Testis (tissue), 3 donors: ENCODE measurements around the gene NR5A1. TPM values are rescaled to one million over a fixed set of nuclear protein-coding genes. Genes with fewer than 3 reads are reported as not detected.

Experiments
- DNase-seq: peaks from one replicate; pipeline ENCODE4 v3.0.0-alpha.2; 2019
- H3K27ac ChIP-seq, 2 donors: fragments of 200-600 bp; sonication (generic); one replicate each; pipeline ENCODE4 v1.5.1; 2019
- H3K27me3 ChIP-seq: fragments of 200-600 bp; sonication (generic); one replicate; pipeline ENCODE4 v1.5.1; 2019
- H3K36me3 ChIP-seq: fragments of 200-600 bp; sonication (generic); one replicate; pipeline ENCODE4 v1.5.1; 2017; ENCODE audit warnings: low read depth; ENCODE audit errors: missing control alignments
- H3K4me1 ChIP-seq: fragments of 200-600 bp; sonication (generic); one replicate; pipeline ENCODE4 v1.5.1; 2019
- H3K4me3 ChIP-seq, 2 donors: fragments of 200-600 bp; sonication (generic); one replicate each; pipeline ENCODE4 v1.5.1; 2017 to 2019
- H3K9me3 ChIP-seq: fragments of 200-600 bp; sonication (generic); one replicate; pipeline ENCODE4 v1.5.1; 2017
- POLR2A ChIP-seq: fragments of 450-650 bp; IDR thresholded peaks from one replicate; pipeline ENCODE4 v1.6.1; 2017; ENCODE audit warnings: antibody characterized with exemption, mild to moderate bottlenecking, moderate library complexity
- WGBS, 2 donors: methylation state at CpG; one replicate each; pipeline ENCODE4 v1.1.5; 2018; 5-methylcytosine and 5-hydroxymethylcytosine counted together
- intact Hi-C: fragments of 100-400 bp; cut with DNase I; formaldehyde crosslinking; loops from one replicate; pipeline ENCODE4 v1.15.1; 2023; ENCODE audit warnings: low total_unique reads
- polyA plus RNA-seq: library from polyadenylated mRNA; stranded (reverse); fragments of 350-450 nt; fragmentation: Illumina TruSeq; extraction: RNeasy Lipid Tissue Mini Kit (QIAGEN cat#74804); gene quantifications from one replicate; pipeline ENCODE4 v1.2.3, GENCODE V29; 2014; ENCODE audit warnings: low read depth, low replicate concordance; ENCODE audit not compliant: insufficient read depth
- total RNA-seq, 2 donors: library from RNA; depleted of rRNA; stranded (reverse); fragments of >200 nt; gene quantifications; one replicate each; pipeline ENCODE4 v1.2.3, GENCODE V29; 2016
- TF ChIP-seq, protein P1 (sequence below), 3 experiments: fragments of 450-650 bp in 2 of 3; fragments of 200-600 bp in 1 of 3; sonication (generic) in 1 of 3; IDR thresholded peaks; one replicate each; pipeline ENCODE4 v1.5.1; 2016 to 2019; ENCODE audit warnings: antibody characterized with exemption in 3 of 3, mild to moderate bottlenecking in 2 of 3, moderate library complexity in 1 of 3

The NR5A1 gene
- total and polyA plus RNA-seq, 3 donors from 2014 or later, result 28.7 to 65.2 (median 43.5) TPM

DNA sequence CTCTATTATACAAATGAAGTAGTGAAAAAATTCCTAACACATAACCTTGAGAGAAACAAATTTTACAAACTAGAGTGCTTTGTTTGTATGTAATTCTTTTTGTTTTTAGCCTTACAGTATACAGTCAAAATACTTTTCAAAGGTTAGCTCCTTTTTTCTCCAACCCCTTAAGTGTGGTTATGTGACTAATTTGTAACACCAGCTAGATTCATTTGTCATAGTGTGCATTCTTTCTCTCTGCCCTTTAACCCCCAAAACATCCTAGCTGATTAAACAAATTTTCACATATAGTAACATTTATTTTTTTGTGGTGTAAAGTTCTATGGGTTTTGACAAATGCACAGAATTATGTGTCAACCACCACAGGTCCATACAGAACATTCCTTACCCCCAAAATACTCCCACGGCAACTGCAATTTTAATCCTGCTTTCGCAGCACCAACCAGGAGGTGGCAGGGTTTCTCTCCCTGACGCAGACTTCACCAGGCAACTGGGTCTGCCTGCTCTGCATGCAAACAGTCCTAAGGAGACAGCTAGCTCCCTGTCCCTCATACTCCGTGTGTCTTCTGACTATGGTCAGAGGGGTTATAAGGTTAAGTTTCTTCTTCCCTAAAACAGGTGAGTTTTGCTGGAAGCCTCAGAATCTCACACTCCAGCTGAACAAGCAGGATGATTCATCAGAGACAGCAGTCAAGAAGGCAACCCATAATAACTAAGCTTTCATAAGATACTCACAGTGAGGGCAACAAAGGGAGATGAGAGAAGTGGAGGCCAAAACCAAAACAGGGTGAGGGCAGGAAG lies 44.5 kb upstream of the NR5A1 start:
- WGBS, 2 donors, result 23 to 48% methylated on average over 4 of the region's 4 CpGs
- intact Hi-C loops, result no loop called here

DNA sequence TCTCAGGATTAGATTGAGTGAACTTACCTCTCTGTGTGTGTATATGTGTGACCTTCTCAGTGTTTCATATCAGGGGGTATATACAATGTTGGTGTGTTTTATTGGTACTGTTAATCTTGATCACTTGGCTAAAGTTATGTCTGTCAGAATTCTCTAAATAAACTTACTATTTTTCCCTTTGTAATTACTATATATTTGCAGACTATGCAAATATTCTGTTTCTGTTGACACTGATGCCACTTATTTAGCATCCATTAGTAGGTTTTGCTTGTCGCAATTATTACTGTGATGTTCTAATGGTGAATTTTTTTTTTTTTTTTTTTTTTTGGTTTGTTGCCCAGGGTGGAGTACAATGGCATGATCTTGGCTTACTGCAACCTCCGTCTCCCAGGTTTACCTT lies 42.9 kb upstream of the NR5A1 start:
- Histone ChIP-seq H3K9me3 (no peaks in the 10 kb centered on the region), H3K4me3 (no peak overlapping the region), H3K4me1 (no peaks in the 10 kb centered on the region), H3K27me3 (no peaks in the 10 kb centered on the region), H3K36me3 (no peaks in the 10 kb centered on the region), H3K27ac (no peak overlapping the region)
- 88 to 96% methylated on average over 2 of the region's 2 CpGs for WGBS, 2 donors
- no peak for DNase-seq
- intact Hi-C loops, result no loop called here
- TF ChIP-seq, protein P1, sequence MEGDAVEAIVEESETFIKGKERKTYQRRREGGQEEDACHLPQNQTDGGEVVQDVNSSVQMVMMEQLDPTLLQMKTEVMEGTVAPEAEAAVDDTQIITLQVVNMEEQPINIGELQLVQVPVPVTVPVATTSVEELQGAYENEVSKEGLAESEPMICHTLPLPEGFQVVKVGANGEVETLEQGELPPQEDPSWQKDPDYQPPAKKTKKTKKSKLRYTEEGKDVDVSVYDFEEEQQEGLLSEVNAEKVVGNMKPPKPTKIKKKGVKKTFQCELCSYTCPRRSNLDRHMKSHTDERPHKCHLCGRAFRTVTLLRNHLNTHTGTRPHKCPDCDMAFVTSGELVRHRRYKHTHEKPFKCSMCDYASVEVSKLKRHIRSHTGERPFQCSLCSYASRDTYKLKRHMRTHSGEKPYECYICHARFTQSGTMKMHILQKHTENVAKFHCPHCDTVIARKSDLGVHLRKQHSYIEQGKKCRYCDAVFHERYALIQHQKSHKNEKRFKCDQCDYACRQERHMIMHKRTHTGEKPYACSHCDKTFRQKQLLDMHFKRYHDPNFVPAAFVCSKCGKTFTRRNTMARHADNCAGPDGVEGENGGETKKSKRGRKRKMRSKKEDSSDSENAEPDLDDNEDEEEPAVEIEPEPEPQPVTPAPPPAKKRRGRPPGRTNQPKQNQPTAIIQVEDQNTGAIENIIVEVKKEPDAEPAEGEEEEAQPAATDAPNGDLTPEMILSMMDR (IDR thresholded peaks at IDR 0.05), result no peak
- TF ChIP-seq POLR2A, result no peak

More for the DNA sequence above, 44.5 kb upstream of the NR5A1 start:
- no peaks in the 10 kb centered on the region for H3K9me3 ChIP-seq
- peak; percentile 67 for DNase-seq
- no peak overlapping the region for H3K4me3 ChIP-seq
- no peaks in the 10 kb centered on the region for H3K4me1 ChIP-seq
- no peaks in the 10 kb centered on the region for H3K36me3 ChIP-seq
- no peak overlapping the region for H3K27ac ChIP-seq
- TF ChIP-seq, protein P1 (IDR thresholded peaks at IDR 0.05), result peak in 2 of 3 experiments; percentile 38 to 46
- no peak for TF ChIP-seq POLR2A
- no peaks in the 10 kb centered on the region for H3K27me3 ChIP-seq

DNA sequence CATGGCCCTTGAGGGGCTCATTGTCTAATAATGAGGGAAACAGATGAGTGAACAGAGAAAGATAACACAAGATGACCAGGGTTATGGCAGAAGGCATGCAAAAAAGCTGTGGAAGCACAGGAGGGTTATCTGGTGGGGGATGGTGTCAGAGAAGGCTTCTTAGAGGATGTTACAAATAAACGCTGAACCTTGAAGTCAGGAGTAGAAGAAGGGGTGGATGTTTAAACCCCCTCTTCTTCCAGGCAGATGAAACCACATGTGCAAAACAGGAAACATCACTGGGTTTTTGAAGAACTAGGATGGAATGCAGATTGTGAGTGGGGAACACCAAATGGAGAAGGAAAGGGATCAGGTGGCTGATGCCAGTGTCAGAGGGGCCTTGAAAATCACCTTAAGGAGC lies 41.8 kb upstream of the NR5A1 start:
- H3K36me3 ChIP-seq, result no peaks in the 10 kb centered on the region
- H3K4me1 ChIP-seq, result no peaks in the 10 kb centered on the region
- H3K4me3 ChIP-seq, result no peak overlapping the region
- no peak for DNase-seq
- WGBS, 2 donors, result 50 to 65% methylated on average over 1 of the region's 1 CpG
- intact Hi-C loops, result no loop called here
- no peak overlapping the region for H3K27ac ChIP-seq
- H3K27me3 ChIP-seq, result no peaks in the 10 kb centered on the region
- H3K9me3 ChIP-seq, result no peaks in the 10 kb centered on the region
- no peak for TF ChIP-seq POLR2A
- TF ChIP-seq, protein P1 (IDR thresholded peaks at IDR 0.05), result no peak

DNA sequence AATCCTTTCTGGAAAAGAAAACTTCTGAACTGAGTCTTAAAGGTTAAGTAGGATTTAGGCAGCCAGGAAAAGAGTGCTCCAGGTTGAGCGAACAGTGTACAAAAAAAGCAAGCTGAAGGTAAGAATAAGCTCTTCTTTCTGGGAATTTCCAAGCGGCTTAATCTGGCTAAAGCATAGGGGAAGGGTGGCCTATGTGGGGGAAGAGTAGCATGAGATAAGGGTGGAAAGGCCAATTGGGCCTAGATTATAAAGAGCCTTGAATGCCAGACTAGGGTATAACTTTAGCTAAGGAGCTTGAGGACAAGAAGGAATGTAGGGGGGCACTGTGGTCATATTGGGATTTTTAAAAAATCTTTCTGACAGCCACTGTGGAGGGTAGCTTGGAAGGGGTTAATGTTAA lies 37.3 kb upstream of the NR5A1 start:
- 79 to 84% methylated on average over 2 of the region's 2 CpGs for WGBS, 2 donors
- no peak overlapping the region for H3K27ac ChIP-seq
- no peak overlapping the region for H3K4me3 ChIP-seq
- no peaks in the 10 kb centered on the region for H3K9me3 ChIP-seq
- no peaks in the 10 kb centered on the region for H3K36me3 ChIP-seq
- TF ChIP-seq, protein P1 (IDR thresholded peaks at IDR 0.05), result no peak
- H3K27me3 ChIP-seq, result no peaks in the 10 kb centered on the region
- intact Hi-C loops, result no loop called here
- no peaks in the 10 kb centered on the region for H3K4me1 ChIP-seq
- no peak for DNase-seq

DNA sequence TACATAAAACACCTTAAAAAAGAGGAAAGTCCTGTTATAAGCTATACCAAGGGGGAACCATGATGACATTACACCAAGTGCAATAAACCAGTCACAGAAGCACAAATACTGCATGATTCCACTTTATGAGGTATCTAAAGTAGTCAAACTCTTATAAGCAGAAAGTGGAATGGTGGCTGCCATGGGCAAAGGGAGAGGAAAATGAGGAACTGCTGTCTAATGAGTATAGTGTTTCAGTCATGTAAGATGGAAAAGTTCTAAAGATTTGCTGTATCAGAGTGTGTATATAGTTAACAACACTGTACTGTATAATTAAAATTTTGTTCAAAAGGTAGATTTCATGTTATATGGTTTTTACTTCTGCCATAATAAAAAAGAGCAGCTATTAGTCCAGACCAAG lies 34.6 kb upstream of the NR5A1 start:
- no peaks in the 10 kb centered on the region for H3K36me3 ChIP-seq
- no peak overlapping the region for H3K27ac ChIP-seq
- no peak for DNase-seq
- H3K4me1 ChIP-seq, result no peaks in the 10 kb centered on the region
- H3K9me3 ChIP-seq, result no peaks in the 10 kb centered on the region
- TF ChIP-seq, protein P1 (IDR thresholded peaks at IDR 0.05), result no peak
- no peak for TF ChIP-seq POLR2A
- H3K4me3 ChIP-seq, result no peak overlapping the region
- intact Hi-C loops, result no loop called here
- H3K27me3 ChIP-seq, result no peaks in the 10 kb centered on the region
